ENCODE data around the gene DIPK1A.
"Not testable (repeated sequence)": the region's sequence is repeated elsewhere in the genome, so short reads cannot be mapped to it uniquely, and the experiment has no call there.

DNA sequence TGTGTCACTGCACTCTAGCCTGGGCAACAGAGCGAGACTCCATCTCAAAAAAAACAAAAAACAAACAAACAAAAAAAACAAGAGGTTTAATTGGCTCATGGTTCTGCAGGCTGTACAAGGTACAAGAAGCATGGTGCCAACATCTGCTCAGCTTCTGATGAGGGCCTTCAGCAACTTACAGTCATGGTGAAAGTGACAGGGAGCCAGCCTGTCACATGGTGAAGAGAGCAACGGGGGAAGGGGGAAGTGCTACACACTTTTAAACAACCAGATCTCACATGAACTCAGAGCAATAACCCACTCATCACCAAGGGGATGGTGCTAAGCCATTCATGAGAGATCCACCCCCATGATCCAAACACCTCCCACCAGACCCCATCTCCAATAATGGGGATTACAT is 63.2 kb downstream of the DIPK1A start:
- TF ChIP-seq, protein P1, sequence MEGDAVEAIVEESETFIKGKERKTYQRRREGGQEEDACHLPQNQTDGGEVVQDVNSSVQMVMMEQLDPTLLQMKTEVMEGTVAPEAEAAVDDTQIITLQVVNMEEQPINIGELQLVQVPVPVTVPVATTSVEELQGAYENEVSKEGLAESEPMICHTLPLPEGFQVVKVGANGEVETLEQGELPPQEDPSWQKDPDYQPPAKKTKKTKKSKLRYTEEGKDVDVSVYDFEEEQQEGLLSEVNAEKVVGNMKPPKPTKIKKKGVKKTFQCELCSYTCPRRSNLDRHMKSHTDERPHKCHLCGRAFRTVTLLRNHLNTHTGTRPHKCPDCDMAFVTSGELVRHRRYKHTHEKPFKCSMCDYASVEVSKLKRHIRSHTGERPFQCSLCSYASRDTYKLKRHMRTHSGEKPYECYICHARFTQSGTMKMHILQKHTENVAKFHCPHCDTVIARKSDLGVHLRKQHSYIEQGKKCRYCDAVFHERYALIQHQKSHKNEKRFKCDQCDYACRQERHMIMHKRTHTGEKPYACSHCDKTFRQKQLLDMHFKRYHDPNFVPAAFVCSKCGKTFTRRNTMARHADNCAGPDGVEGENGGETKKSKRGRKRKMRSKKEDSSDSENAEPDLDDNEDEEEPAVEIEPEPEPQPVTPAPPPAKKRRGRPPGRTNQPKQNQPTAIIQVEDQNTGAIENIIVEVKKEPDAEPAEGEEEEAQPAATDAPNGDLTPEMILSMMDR (IDR thresholded peaks at IDR 0.05): not testable (repeated sequence)
- TF ChIP-seq POLR2A (IDR thresholded peaks at IDR 0.05): not testable (repeated sequence)

Measured in adrenal gland (tissue), 5 donors.